Activated naive CD4-positive, alpha-beta T cell (primary cell): ENCODE results near the gene ENTPD5.
"Not testable (repeated sequence)": the region's sequence is repeated elsewhere in the genome, so short reads cannot be mapped to it uniquely, and the experiment has no call there.

Source experiments
- DNase-seq, 4 experiments: peaks; one replicate each; lab custom pipeline; 2025; lab: John Stamatoyannopoulos, UW

Gene ENTPD5

DNA sequence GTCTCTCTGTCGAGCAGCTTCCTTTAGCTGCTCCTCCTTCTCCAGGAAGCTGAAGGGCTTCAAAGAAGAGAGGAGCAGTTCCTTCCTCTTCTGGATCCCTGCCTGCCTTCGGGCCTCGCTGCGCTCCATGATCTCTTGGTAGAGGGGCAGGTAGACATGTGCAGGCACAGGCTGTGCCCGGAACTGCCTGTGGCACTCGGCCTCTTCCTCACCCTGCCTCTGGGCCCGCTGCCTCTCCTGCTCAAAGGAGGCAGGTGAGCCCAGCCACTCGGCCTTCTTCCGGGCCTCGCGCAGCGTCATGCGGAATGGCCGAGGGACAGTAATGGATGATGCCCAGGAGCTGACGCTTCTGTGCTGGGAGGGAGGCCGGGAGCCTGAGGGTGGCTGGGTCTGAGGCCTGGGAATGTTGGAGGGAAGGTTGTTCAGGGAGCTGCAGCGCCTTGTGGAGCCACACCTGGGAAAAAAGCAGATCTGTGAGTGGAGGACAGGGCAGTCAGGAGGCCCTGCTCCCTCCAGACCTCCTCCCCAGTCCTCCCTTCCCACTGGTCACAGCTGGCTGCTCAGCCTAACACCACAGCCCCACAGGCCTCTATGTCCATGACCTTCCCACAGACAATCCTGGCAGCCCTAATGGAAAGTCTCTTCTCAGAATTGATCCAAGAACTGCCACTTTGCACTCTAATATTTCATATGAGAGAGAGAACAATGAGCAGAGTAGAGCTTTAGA is 74.5 kb downstream of the ENTPD5 start:
- DNase-seq = no peak

DNA sequence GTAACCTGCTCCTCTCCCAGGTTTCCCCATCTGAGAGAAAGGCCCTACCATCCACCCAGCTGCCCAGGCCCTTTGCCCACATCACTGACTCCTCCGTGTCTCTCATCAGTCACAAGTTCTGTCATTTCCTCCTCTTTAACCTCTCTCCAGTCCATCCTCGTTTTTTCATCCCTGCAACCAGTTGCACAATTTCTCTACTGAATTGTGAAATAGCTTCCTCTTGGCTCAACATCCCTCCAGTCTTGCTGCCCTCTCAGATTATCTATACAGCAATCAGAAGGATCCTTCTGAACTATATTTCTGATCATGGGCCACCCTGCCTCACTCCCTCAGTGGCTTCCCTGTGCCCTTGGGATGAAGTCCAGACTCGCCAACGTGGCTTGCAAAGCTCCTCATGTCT is 76.0 kb downstream of the ENTPD5 start:
- no peak for DNase-seq

DNA sequence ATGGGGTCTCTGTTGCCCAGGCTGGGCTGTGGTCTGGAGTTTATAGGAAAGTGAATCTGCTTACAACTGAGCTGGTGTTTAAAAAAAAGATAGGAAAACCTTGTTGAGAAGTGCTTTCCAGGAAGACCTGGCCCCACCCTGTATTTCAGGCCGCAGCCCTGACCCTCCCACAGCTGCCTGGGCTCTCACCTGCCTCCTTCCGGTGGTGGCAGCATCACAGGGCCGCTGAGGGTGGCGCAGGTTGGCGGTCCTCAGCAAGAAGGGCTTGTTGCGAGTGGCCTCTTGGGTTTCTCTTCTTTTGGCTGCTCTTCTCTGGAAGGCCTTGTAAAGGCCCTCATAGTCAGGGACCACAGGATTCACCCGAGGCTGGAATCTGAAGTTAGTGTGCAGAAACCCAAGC is 76.9 kb downstream of the ENTPD5 start:
- DNase-seq = no peak

DNA sequence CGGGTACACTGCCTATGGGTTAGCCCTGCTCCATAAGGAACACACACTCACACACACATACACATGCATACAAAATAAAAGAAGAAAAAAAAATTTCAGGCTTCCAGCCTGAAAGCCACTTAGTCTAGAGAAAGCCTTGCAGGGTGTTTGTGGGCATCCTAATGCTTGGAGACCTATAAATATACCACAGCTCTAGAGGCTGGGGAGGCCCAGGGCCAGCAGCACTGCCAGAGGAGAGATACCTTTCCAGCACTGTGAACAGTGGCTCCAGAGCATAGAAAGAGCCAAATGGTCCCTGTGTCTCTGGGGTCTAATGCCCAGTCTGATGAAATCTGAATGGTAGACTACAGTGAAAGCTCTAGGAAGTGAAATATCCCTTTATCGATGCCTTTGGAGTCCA is 82.1 kb downstream of the ENTPD5 start:
- no peak for DNase-seq

DNA sequence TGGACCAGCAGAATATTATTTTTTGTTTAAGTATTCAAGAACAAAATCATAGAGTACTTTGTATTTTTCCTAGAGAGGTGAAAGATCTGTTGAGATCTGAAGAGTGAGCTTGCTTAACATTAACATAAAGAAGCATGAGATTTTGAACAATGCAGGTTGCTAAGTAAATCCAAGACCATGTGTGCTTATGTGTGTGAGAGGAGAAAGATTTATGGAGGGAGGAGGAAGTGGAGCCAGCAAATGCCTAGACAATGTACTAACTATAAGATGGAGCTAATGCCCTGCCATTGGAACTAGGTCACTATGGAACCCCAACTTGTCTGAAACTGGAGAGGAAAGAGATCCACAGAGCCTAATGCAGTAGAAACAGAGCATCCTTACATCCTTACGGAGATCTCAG is 82.5 kb downstream of the ENTPD5 start:
- DNase-seq = no peak

DNA sequence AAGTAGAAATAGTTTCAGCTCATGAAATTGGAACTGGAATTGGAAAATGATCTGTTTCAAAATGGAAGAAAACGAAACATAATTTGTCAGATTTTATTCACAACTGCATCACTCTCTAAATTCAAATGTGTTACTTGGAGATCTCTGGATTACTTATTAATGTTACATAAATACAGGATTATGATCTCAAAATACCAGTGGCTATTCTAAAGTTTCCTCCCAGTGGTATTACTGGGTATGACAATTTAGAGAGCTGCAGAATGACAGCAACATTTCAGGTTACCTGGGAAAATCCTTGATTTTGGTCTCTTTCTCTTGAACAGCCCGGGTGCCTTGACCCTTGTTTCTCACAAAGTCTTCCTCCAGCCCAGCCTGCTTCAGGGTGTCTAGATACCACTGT is 83.4 kb downstream of the ENTPD5 start:
- DNase-seq = no peak

DNA sequence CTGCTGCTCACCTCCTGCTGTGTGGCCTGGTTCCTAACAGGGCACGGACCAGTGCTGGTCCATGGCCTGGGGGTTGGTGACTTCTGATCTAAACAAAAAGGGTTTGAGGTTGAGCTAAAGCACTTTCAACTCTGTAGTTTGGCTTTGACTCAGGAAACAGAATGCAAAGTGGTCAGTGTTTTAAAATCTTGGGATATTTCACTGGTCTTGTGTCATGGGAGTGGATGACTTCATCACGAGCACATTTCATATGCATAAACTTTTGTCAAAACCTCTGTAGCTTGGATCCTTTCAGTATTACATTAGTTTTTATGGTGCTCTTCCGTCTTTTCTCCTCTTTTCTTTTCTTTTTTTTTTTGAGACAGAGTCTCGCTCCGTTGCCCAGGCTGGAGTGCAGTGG is 94.8 kb downstream of the ENTPD5 start:
- no peak for DNase-seq

DNA sequence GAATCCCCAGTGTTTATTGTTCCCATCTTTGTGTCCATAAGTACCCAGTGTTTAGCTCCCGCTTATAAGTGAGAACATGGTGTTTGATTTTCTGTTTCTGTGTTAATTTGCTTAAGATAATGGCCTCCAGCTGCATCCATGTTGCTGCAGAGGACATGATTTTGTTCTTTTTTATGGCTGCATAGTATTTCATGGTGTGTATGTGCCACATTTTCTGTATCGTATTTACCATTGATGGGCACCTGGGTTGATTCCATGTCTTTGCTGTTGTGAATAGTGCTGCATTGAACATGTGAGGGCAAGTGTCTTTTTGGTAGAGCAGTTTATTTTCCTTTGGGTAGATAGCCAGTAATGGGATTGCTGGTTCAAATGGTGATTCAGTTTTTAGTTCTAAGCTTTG is 99.6 kb downstream of the ENTPD5 start:
- not testable (repeated sequence) for DNase-seq

DNA sequence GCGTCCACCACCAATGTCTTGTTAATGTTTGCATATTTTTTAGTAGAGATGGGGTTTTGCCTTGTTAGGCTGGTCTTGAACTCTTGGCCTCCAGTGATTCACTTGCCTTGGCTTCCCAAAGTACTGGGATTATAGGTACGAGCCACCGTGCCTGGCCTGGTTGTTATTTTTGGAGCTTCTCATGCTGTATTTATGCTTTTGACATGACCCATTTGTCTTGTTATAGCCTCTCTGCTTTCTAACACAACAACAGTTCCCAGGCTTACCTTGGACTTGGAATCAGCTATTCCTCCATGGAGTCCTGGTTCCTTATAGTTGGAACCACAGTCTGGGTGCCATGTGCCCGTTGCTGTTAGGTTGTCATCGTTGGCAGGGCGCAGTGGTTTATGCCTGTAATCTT is 102.8 kb downstream of the ENTPD5 start:
- no peak for DNase-seq

DNA sequence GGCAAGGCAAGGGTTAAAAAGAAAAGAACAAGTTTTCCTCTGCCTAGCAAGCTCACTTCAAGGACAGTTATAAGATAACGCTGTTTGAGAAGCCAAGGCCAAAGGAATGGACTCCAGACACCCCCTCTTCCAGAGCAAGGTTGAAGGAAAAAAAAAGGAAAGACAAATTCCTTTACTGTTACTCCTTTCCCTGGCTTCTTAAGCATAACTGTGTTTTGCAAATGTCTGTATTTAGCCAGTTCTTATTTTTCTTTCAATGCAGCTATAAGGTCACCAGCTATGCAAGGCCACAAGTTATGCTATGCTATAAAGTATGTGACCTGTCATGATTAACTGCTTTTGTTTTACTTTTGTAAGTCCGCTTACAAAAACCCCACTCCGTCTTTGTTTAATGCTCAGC is 105.8 kb downstream of the ENTPD5 start:
- DNase-seq = no peak

DNA sequence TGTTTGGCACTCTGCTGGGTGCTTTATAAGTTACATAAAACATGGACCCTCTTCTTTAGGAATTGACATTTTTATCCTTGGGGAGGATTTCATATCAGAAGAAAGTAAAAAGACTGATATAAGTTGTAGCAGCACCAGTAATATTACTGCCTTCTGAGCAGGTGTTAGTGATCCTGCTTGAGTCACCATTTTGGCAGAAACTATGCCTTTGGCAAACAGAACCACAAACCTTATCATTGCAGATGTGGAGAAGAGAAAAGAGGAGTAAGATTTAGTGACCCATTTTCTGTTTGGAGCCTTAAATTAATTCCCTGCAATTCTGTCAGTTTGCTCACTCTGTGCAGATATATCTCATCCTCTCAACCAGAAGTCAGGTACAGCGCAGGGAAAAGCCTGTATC is 109.4 kb downstream of the ENTPD5 start:
- DNase-seq = no peak
